Measurements from ENCODE around the gene ACKR1.

The ACKR1 gene

GRCh38 chr1:159181328-159182024, 23.2 kb upstream of the ACKR1 start:
- Histone ChIP-seq H3K4me1 (ENCODE audit: insufficient read depth, low read length) (no peaks in the 10 kb centered on the region), H4K20me1 (ENCODE audit: insufficient read depth, low read length) (no peaks in the 10 kb centered on the region), H3K36me3 (ENCODE audit: insufficient read depth, low read length) (no peaks in the 10 kb centered on the region), H3K4me3 (ENCODE audit: low read depth in 1 of 2, low read length in 2 of 2) (no peak overlapping the region), H3K27ac (ENCODE audit: low read length) (no peak overlapping the region), H3K4me2 (ENCODE audit: insufficient read depth, low read length) (no peak overlapping the region), H3K27me3 (ENCODE audit: insufficient read depth, low read length, poor library complexity) (peaks cover 7% of the 10 kb centered on the region), H3K9ac (ENCODE audit: low read depth, low read length) (no peak overlapping the region), H3K9me3 (ENCODE audit: insufficient read depth, low read length, severe bottlenecking) (no peaks in the 10 kb centered on the region), H2AFZ (ENCODE audit: low read depth, low read length) (no peak overlapping the region), H3K79me2 (ENCODE audit: insufficient read depth, low read length) (no peaks in the 10 kb centered on the region)
- ATAC-seq (ENCODE audit: insufficient read depth, low read depth) (no peak), DNase-seq (no peak)
- TF ChIP-seq CTCF (IDR thresholded peaks at IDR 0.05; ENCODE audit: borderline replicate concordance, extremely low read depth, low read length, poor library complexity, severe bottlenecking), result no peak
- no peak for TF ChIP-seq EZH2 (IDR thresholded peaks at IDR 0.05; ENCODE audit: borderline replicate concordance, low read depth, low read length, severe bottlenecking)

- Histone ChIP-seq H3K4me3 (ENCODE audit: low read depth in 1 of 2, low read length in 2 of 2) (no peak overlapping the region), H3K9ac (ENCODE audit: low read depth, low read length) (no peak overlapping the region), H2AFZ (ENCODE audit: low read depth, low read length) (no peak overlapping the region), H3K9me3 (ENCODE audit: insufficient read depth, low read length, severe bottlenecking) (no peaks in the 10 kb centered on the region), H3K79me2 (ENCODE audit: insufficient read depth, low read length) (no peaks in the 10 kb centered on the region), H3K27me3 (ENCODE audit: insufficient read depth, low read length, poor library complexity) (peaks cover 12% of the 10 kb centered on the region), H3K36me3 (ENCODE audit: insufficient read depth, low read length) (no peaks in the 10 kb centered on the region), H3K4me2 (ENCODE audit: insufficient read depth, low read length) (no peak overlapping the region), H3K4me1 (ENCODE audit: insufficient read depth, low read length) (no peaks in the 10 kb centered on the region), H3K27ac (ENCODE audit: low read length) (no peak overlapping the region), H4K20me1 (ENCODE audit: insufficient read depth, low read length) (no peaks in the 10 kb centered on the region)
- DNase-seq, result no peak
- no peak for ATAC-seq (ENCODE audit: insufficient read depth, low read depth)
- TF ChIP-seq EZH2 (IDR thresholded peaks at IDR 0.05; ENCODE audit: borderline replicate concordance, low read depth, low read length, severe bottlenecking) (no peak), CTCF (IDR thresholded peaks at IDR 0.05; ENCODE audit: borderline replicate concordance, extremely low read depth, low read length, poor library complexity, severe bottlenecking) (no peak)
These were observed 20.5 kb upstream of the ACKR1 start for GRCh38 chr1:159184201-159184600.

GRCh38 chr1:159185121-159185520, 19.6 kb upstream of the ACKR1 start:
- H3K4me3 ChIP-seq (ENCODE audit: low read depth in 1 of 2, low read length in 2 of 2), result no peak overlapping the region
- H2AFZ ChIP-seq (ENCODE audit: low read depth, low read length), result no peak overlapping the region
- no peaks in the 10 kb centered on the region for H4K20me1 ChIP-seq (ENCODE audit: insufficient read depth, low read length)
- H3K4me2 ChIP-seq (ENCODE audit: insufficient read depth, low read length), result no peak overlapping the region
- peaks cover 15% of the 10 kb centered on the region for H3K27me3 ChIP-seq (ENCODE audit: insufficient read depth, low read length, poor library complexity)
- ATAC-seq (ENCODE audit: insufficient read depth, low read depth) (no peak), DNase-seq (no peak)
- no peaks in the 10 kb centered on the region for H3K79me2 ChIP-seq (ENCODE audit: insufficient read depth, low read length)
- H3K27ac ChIP-seq (ENCODE audit: low read length), result no peak overlapping the region
- no peak for TF ChIP-seq CTCF (IDR thresholded peaks at IDR 0.05; ENCODE audit: borderline replicate concordance, extremely low read depth, low read length, poor library complexity, severe bottlenecking)
- no peak for TF ChIP-seq EZH2 (IDR thresholded peaks at IDR 0.05; ENCODE audit: borderline replicate concordance, low read depth, low read length, severe bottlenecking)
- H3K36me3 ChIP-seq (ENCODE audit: insufficient read depth, low read length), result no peaks in the 10 kb centered on the region
- H3K4me1 ChIP-seq (ENCODE audit: insufficient read depth, low read length), result no peaks in the 10 kb centered on the region
- no peak overlapping the region for H3K9ac ChIP-seq (ENCODE audit: low read depth, low read length)
- no peaks in the 10 kb centered on the region for H3K9me3 ChIP-seq (ENCODE audit: insufficient read depth, low read length, severe bottlenecking)
